ENCODE data around the gene SMYD3.

The SMYD3 gene

DNA sequence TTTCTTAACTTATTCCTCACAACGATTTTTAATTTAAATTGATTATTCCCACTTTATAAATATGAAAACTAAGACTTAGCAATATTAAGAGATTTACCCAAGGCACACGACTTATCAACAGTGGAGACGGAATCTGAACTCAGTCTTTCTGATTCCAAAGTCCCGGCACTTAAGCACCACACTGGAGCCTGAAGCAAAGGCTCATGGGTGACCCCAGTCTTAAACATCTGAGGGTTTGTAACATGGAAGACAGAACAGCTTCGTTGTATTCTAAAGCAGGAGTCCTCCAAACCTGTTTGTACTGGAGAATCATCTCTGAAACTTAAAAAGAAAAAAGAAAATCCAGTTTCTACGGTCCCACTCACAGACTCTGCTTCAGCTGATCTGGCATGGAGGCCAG, 519.5 kb downstream of the SMYD3 start:
- Histone ChIP-seq H4K20me1 (ENCODE audit: control insufficient read depth, insufficient read depth, low read depth, low read length) (no peaks in the 10 kb centered on the region), H3F3A (ENCODE audit: control insufficient read depth, insufficient read depth) (no peaks in the 10 kb centered on the region), H3K4me1 (ENCODE audit: control insufficient read depth, low read length) (no peaks in the 10 kb centered on the region), H3K4me2 (ENCODE audit: low read length) (no peak overlapping the region), H3K27me3 (ENCODE audit: control insufficient read depth, low read length) (no peaks in the 10 kb centered on the region), H3K4me3 (ENCODE audit: low read length) (no peak overlapping the region), H3K9me3 (ENCODE audit: control insufficient read depth, insufficient read depth, low read length) (no peaks in the 10 kb centered on the region), H3K9me2 (replicated peaks; ENCODE audit: control insufficient read depth, low read length) (no peaks in the 10 kb centered on the region; the same call in 1 of the 2 replicates), H3K36me3 (ENCODE audit: control insufficient read depth, low read length) (no peaks in the 10 kb centered on the region), H3K27ac (ENCODE audit: low read depth, low read length) (no peak overlapping the region), H3K79me2 (ENCODE audit: control insufficient read depth, low read length) (no peaks in the 10 kb centered on the region)
- no peak for TF ChIP-seq EZH2phosphoT487 (IDR thresholded peaks at IDR 0.05; ENCODE audit: borderline replicate concordance, low read length)
- TF ChIP-seq, protein P1, sequence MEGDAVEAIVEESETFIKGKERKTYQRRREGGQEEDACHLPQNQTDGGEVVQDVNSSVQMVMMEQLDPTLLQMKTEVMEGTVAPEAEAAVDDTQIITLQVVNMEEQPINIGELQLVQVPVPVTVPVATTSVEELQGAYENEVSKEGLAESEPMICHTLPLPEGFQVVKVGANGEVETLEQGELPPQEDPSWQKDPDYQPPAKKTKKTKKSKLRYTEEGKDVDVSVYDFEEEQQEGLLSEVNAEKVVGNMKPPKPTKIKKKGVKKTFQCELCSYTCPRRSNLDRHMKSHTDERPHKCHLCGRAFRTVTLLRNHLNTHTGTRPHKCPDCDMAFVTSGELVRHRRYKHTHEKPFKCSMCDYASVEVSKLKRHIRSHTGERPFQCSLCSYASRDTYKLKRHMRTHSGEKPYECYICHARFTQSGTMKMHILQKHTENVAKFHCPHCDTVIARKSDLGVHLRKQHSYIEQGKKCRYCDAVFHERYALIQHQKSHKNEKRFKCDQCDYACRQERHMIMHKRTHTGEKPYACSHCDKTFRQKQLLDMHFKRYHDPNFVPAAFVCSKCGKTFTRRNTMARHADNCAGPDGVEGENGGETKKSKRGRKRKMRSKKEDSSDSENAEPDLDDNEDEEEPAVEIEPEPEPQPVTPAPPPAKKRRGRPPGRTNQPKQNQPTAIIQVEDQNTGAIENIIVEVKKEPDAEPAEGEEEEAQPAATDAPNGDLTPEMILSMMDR (IDR thresholded peaks at IDR 0.05; ENCODE audit: low read depth, low read length, poor library complexity, severe bottlenecking) = no peak

DNA sequence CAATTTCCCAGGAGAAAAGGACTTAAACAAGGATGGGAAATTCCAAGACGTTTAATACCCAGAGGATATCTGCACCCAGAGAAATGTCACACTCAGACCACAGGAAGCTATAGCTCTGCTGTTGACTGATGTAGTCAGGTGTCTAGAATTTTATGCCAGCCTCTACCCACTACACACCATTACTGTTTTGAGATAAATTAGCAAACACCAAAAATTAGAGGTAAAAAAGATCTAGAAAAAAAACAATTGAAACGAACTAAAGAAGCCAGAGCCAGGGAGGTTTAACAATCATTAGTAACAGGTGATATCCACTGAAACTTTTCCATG, 519.9 kb downstream of the SMYD3 start:
- no peaks in the 10 kb centered on the region for H3K36me3 ChIP-seq (ENCODE audit: control insufficient read depth, low read length)
- no peaks in the 10 kb centered on the region for H3K9me3 ChIP-seq (ENCODE audit: control insufficient read depth, insufficient read depth, low read length)
- H3K79me2 ChIP-seq (ENCODE audit: control insufficient read depth, low read length) = no peaks in the 10 kb centered on the region
- no peak overlapping the region for H3K4me2 ChIP-seq (ENCODE audit: low read length)
- H3K4me3 ChIP-seq (ENCODE audit: low read length) = no peak overlapping the region
- no peak overlapping the region for H3K27ac ChIP-seq (ENCODE audit: low read depth, low read length)
- H4K20me1 ChIP-seq (ENCODE audit: control insufficient read depth, insufficient read depth, low read depth, low read length) = no peaks in the 10 kb centered on the region
- no peaks in the 10 kb centered on the region for H3K27me3 ChIP-seq (ENCODE audit: control insufficient read depth, low read length)
- no peaks in the 10 kb centered on the region for H3F3A ChIP-seq (ENCODE audit: control insufficient read depth, insufficient read depth)
- no peaks in the 10 kb centered on the region; the same call in 1 of the 2 replicates for H3K9me2 ChIP-seq (replicated peaks; ENCODE audit: control insufficient read depth, low read length)
- TF ChIP-seq, protein P1 (IDR thresholded peaks at IDR 0.05; ENCODE audit: low read depth, low read length, poor library complexity, severe bottlenecking) = no peak
- no peak for TF ChIP-seq EZH2phosphoT487 (IDR thresholded peaks at IDR 0.05; ENCODE audit: borderline replicate concordance, low read length)
- no peaks in the 10 kb centered on the region for H3K4me1 ChIP-seq (ENCODE audit: control insufficient read depth, low read length)

DNA sequence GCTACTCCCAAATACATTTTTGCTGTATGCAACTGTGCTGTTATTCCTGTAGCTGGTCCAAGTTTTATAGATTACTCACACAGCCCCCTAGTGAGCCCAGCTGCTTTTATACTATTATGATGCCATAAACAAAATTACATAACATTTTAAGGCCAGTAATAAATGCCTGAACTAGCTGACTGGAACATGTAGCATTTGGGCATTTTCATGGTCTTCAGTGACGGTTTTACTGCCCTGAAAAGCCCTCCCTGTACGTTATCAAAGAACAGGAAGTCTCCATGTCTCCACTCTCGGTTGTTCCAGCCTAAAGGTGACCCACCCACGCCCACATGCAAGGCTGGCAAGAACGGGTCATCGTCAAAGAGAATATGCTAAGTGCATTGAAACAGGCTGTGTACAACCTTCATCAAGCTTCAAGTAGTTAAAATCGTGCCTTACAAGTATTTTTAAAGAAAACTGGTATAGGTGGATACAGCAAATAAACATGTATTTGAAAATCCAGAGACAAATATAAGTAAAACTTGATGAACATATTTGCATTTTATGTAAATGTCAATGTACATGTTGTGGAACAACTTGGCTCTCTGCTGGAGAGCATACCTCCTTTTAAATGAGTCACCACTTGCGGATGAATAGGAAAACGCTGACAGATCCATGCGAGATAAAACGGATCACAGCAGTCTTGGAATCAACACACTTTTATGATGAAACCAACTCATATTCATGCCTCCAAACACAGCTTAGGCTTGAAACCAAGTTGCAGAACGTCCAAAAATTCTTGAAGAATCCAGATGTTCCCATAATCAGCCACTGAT, 520.5 kb downstream of the SMYD3 start:
- no peak overlapping the region for H3K4me3 ChIP-seq (ENCODE audit: low read length)

More for the DNA sequence above, 520.5 kb downstream of the SMYD3 start:
- Histone ChIP-seq H3K4me2 (ENCODE audit: low read length) (no peak overlapping the region), H3K36me3 (ENCODE audit: control insufficient read depth, low read length) (no peaks in the 10 kb centered on the region), H3K27me3 (ENCODE audit: control insufficient read depth, low read length) (no peaks in the 10 kb centered on the region), H3K27ac (ENCODE audit: low read depth, low read length) (no peak overlapping the region), H3F3A (ENCODE audit: control insufficient read depth, insufficient read depth) (no peaks in the 10 kb centered on the region), H3K9me2 (replicated peaks; ENCODE audit: control insufficient read depth, low read length) (no peaks in the 10 kb centered on the region; the same call in 1 of the 2 replicates), H3K9me3 (ENCODE audit: control insufficient read depth, insufficient read depth, low read length) (no peaks in the 10 kb centered on the region), H3K79me2 (ENCODE audit: control insufficient read depth, low read length) (no peaks in the 10 kb centered on the region), H4K20me1 (ENCODE audit: control insufficient read depth, insufficient read depth, low read depth, low read length) (no peaks in the 10 kb centered on the region), H3K4me1 (ENCODE audit: control insufficient read depth, low read length) (no peaks in the 10 kb centered on the region)
- TF ChIP-seq EZH2phosphoT487 (IDR thresholded peaks at IDR 0.05; ENCODE audit: borderline replicate concordance, low read length) = no peak
- TF ChIP-seq, protein P1 (IDR thresholded peaks at IDR 0.05; ENCODE audit: low read depth, low read length, poor library complexity, severe bottlenecking) = no peak

All from DOHH2 (cell line).